Naive B cell (primary cell): ENCODE data around the gene PDLIM5. TPM values are rescaled to one million over a fixed set of nuclear protein-coding genes. Genes with fewer than 3 reads are reported as not detected.
A peak's percentile ranks its signal among the peaks of the same experiment; 100 is the strongest.
"Not testable (repeated sequence)": the region's sequence is repeated elsewhere in the genome, so short reads cannot be mapped to it uniquely, and the experiment has no call there.

Experiments used
- ATAC-seq, 2 donors: fragments of 150-1000 bp; cut with Tn5 transposase; 2 replicates each; pipeline ENCODE4 v1.10.0; 2021; ENCODE audit warnings: low read depth in 2 of 2, mild to moderate bottlenecking in 2 of 2, moderate library complexity in 2 of 2
- DNase-seq: peaks from one replicate; pipeline ENCODE4 v3.0.0; 2022
- H3K27ac Mint-ChIP-seq, 6 donors: one replicate each; pipeline ENCODE4 v1.8.0; 2020 to 2022; ENCODE audit warnings: mild to moderate bottlenecking in 6 of 6, mixed read lengths in 6 of 6, moderate library complexity in 5 of 6, inconsistent platforms in 2 of 6
- H3K27me3 Mint-ChIP-seq, 3 donors: one replicate each; pipeline ENCODE4 v1.8.0; 2021 to 2022; ENCODE audit warnings: mixed read lengths in 3 of 3, mild to moderate bottlenecking in 1 of 3
- H3K36me3 Mint-ChIP-seq, 2 donors: one replicate each; pipeline ENCODE4 v1.8.0; 2020 to 2022; ENCODE audit warnings: mixed read lengths in 2 of 2, inconsistent platforms in 1 of 2, mild to moderate bottlenecking in 1 of 2
- H3K4me1 Mint-ChIP-seq, 3 donors: one replicate each; pipeline ENCODE4 v1.8.0; 2020 to 2022; ENCODE audit warnings: mixed read lengths in 3 of 3, inconsistent platforms in 1 of 3, mild to moderate bottlenecking in 1 of 3, moderate library complexity in 1 of 3
- H3K4me3 Mint-ChIP-seq, 8 donors: one replicate each; pipeline ENCODE4 v1.8.0; 2020 to 2022; ENCODE audit warnings: mild to moderate bottlenecking in 8 of 8, mixed read lengths in 8 of 8, moderate library complexity in 8 of 8, inconsistent platforms in 2 of 8
- H3K9me3 Mint-ChIP-seq, 7 donors: one replicate each; pipeline ENCODE4 v1.8.0; 2020 to 2022; ENCODE audit warnings: mixed read lengths in 7 of 7, mild to moderate bottlenecking in 5 of 7, inconsistent platforms in 2 of 7, moderate library complexity in 1 of 7
- polyA plus RNA-seq, 6 donors: library from polyadenylated mRNA; unstranded; fragments of 300-500 nt; fragmentation: Illumina TruSeq; gene quantifications; one replicate each; pipeline ENCODE4 v1.2.3, GENCODE V29; 2021; ENCODE audit warnings: low read depth in 6 of 6

PDLIM5 gene
- polyA plus RNA-seq, 6 donors from 2014 or later, result 33.4 to 47.3 (median 41.1) TPM

DNA sequence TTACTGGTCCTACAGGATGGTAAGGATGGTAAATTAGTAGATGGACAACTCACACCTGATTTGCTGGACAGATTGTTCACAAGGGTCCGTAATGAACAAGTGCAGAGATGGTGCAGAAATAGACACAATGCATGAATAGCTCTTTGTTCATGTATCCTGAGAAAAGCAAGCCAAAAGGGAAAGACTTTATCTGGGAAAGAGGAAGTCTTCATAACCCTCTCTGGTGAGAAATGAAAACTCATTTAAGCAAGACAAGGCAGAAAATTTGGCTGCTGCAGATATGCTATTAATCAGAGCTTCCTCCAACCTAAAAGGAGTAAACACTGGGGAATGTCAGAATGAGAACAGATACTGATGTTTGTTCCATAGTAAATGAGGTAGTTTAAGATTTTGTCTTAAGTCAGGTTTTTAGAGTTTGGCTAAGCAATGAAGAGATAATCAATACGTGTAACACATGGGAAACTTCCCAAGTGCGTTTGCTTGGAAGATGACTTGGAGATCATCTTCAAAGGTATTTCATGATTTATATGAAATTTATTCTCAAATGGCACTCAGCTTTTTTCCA is 153.6 kb downstream of the PDLIM5 start:
- Mint-ChIP-seq H3K4me3 (no peak overlapping the region), H3K9me3 (no peaks in the 10 kb centered on the region), H3K27me3 (no peaks in the 10 kb centered on the region), H3K36me3 (no peaks in the 10 kb centered on the region), H3K4me1 (no peaks in the 10 kb centered on the region), H3K27ac (no peak overlapping the region)
- no peak for DNase-seq
- ATAC-seq, result no peak

GRCh38 chr4:94610145-94610544 is 158.4 kb downstream of the PDLIM5 start:
- H3K27me3 Mint-ChIP-seq, result no peaks in the 10 kb centered on the region
- no peaks in the 10 kb centered on the region for H3K9me3 Mint-ChIP-seq
- no peak overlapping the region for H3K4me3 Mint-ChIP-seq
- no peaks in the 10 kb centered on the region for H3K4me1 Mint-ChIP-seq
- ATAC-seq, result no peak
- no peaks in the 10 kb centered on the region for H3K36me3 Mint-ChIP-seq
- no peak overlapping the region for H3K27ac Mint-ChIP-seq
- no peak for DNase-seq

- H3K4me3 Mint-ChIP-seq, result no peak overlapping the region
- no peak for ATAC-seq
- H3K36me3 Mint-ChIP-seq, result peaks cover 0 to 11% of the 10 kb centered on the region in 2 donors
- no peaks in the 10 kb centered on the region for H3K9me3 Mint-ChIP-seq
- no peak for DNase-seq
- no peaks in the 10 kb centered on the region for H3K27me3 Mint-ChIP-seq
- H3K4me1 Mint-ChIP-seq, result no peaks in the 10 kb centered on the region
- no peak overlapping the region for H3K27ac Mint-ChIP-seq
Observed at GRCh38 chr4:94613248-94613647, 161.5 kb downstream of the PDLIM5 start.

DNA sequence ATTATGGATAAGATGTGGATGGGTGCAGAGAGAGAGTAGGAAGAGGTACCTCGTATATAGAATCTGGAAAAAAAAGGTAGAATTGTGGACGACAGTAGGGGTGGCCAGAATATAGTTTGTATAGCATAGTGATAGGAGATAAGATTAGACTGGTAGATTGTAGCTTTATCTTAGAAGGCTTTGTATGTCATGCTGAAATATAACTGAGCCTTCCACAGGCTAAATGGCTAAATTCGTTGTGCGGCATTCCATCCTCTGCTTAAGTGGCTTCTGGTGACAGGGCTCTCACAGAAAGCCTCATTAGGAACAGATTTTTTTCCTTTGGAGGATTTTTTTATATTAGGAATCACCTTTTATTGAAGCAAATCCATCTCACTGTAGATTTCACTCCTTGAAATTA is 163.7 kb downstream of the PDLIM5 start:
- Mint-ChIP-seq H3K27ac (no peak overlapping the region), H3K27me3 (no peaks in the 10 kb centered on the region), H3K4me1 (no peaks in the 10 kb centered on the region), H3K4me3 (no peak overlapping the region), H3K36me3 (peaks cover 0 to 13% of the 10 kb centered on the region in 2 donors), H3K9me3 (no peaks in the 10 kb centered on the region)
- ATAC-seq, result no peak
- DNase-seq, result no peak

DNA sequence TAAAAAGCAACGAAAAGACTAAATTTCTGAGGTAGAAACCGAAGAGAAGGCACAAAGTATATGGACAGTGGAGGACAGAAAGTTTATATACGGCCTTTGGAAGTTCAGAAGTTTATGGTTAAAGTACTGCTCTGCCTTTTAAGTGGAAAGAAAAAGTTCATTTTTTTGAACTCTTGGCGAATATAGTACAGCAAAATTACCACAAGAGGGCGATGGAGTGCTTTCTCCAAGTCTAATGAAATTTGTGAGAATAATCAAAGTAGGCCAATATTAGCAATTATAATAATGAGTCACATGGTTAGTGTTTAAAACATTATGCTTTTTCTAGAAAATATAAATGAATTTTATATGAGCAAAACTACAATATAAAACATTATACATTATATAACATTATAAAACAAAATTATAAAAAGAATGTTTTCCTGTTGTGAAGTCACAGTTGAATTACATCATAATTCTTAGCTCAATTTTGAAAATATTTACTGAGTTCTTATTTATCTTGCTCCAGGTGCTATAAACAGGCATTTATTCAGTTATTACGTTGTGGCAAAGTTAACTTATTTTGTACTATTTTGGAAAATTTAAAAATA is 169.8 kb downstream of the PDLIM5 start:
- peaks cover 0 to 18% of the 10 kb centered on the region in 2 donors for H3K36me3 Mint-ChIP-seq
- H3K27ac Mint-ChIP-seq, result no peak overlapping the region

DNA sequence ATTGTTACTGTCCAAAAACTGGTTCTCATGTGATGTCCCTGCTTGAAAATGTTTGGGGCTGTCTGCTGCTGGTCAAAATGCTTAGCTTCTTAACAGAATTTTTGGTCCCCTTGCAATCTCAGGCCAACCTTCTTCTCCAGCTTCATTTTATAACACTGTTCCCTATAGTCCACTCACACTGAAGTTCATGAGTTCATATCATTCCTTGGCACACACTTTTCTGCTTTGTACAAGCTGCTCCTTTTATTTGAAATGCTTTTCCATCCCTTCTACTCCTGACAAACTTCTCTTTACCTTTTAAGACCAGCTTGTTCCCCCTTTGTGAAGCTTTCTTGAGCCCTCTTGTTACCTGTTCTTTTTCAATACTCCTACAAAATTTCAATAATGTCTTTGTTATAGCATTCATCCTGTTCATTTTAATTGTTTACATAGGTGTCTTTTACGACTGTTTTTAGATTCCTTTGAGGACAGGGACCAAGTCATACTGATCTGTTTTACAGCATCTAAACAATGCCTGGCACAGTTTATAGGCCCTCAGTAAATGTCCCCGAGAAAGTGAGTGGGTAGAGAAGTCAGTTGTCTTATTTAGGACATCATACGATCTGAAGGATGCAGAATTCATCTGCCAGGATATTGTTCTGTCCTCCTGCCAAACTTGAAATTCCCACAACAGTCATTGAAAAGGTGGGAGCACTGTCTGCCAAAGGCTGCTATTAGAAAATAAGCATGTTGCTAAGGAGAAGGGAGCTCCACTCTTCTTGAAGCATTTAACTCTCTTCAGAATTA is 171.6 kb downstream of the PDLIM5 start:
- ATAC-seq (no peak), DNase-seq (no peak)
- H3K27me3 Mint-ChIP-seq, result no peaks in the 10 kb centered on the region
- H3K4me1 Mint-ChIP-seq, result no peaks in the 10 kb centered on the region
- no peaks in the 10 kb centered on the region for H3K9me3 Mint-ChIP-seq
- no peak overlapping the region for H3K4me3 Mint-ChIP-seq
- peaks cover 0 to 6% of the 10 kb centered on the region in 2 donors for H3K36me3 Mint-ChIP-seq
- H3K27ac Mint-ChIP-seq, result peak overlapping the region in 1 of 6 donors; percentile 1

More for the DNA sequence above, 169.8 kb downstream of the PDLIM5 start:
- Mint-ChIP-seq H3K9me3 (no peaks in the 10 kb centered on the region), H3K4me3 (no peak overlapping the region), H3K27me3 (no peaks in the 10 kb centered on the region), H3K4me1 (no peaks in the 10 kb centered on the region)
- DNase-seq (peak; percentile 2), ATAC-seq (no peak)

GRCh38 chr4:94626942-94627341 is 175.2 kb downstream of the PDLIM5 start:
- no peak overlapping the region for H3K27ac Mint-ChIP-seq
- DNase-seq (no peak), ATAC-seq (no peak)
- H3K9me3 Mint-ChIP-seq, result no peaks in the 10 kb centered on the region
- no peaks in the 10 kb centered on the region for H3K27me3 Mint-ChIP-seq
- no peaks in the 10 kb centered on the region for H3K4me1 Mint-ChIP-seq
- peaks cover 0 to 21% of the 10 kb centered on the region in 2 donors for H3K36me3 Mint-ChIP-seq
- no peak overlapping the region for H3K4me3 Mint-ChIP-seq

GRCh38 chr4:94629058-94629457 is 177.3 kb downstream of the PDLIM5 start:
- H3K4me1 Mint-ChIP-seq, ATAC-seq, DNase-seq, H3K27me3 Mint-ChIP-seq, H3K4me3 Mint-ChIP-seq, H3K9me3 Mint-ChIP-seq: not testable (repeated sequence)
- Mint-ChIP-seq H3K27ac (peak overlapping the region in 3 of 6 donors; percentile 5 to 80 (median 76)), H3K36me3 (peaks cover 7 to 21% of the 10 kb centered on the region in 2 donors)

DNA sequence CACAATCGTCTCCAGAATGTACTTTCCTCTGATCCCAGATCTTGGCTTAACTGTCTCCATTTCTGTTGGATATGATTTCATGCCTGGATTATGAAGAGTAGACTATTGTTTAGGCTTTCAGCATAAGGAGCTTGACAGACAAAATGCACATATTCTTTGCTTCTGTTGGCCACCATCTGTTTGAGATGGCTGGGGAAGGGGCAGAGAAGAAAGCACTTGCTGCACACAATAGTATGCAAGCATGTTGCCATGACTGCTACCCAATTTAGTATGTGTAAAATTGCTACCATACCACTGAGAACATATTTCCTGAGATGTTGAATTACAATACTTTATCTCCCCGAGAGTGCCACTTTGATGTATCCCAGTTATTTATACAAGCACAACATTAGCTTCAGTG is 178.1 kb downstream of the PDLIM5 start:
- ATAC-seq, result no peak
- DNase-seq, result no peak
- Mint-ChIP-seq H3K36me3 (peaks cover 7 to 16% of the 10 kb centered on the region in 2 donors), H3K4me3 (no peak overlapping the region), H3K27me3 (no peaks in the 10 kb centered on the region), H3K27ac (no peak overlapping the region), H3K9me3 (no peaks in the 10 kb centered on the region), H3K4me1 (no peaks in the 10 kb centered on the region)

DNA sequence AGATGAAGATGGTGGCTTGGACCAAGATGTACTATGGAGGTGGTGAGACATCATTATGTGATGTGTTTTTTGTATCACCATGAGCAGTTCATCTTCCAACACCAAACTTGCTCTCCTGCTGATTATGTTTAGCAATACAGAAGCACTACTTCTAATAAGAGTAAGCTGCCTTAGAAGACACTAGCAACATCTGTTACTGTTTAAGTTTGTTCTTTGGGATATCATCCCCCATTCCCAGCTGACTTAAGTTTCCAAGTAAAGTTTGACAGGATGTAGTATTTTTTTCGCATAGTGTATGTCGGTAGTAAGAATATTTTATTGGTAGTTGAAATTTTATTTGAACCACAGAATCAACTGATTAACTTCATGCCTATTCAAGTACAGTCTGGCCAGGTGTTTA is 182.5 kb downstream of the PDLIM5 start:
- Mint-ChIP-seq H3K9me3 (no peaks in the 10 kb centered on the region), H3K27ac (no peak overlapping the region), H3K36me3 (peaks cover 7 to 16% of the 10 kb centered on the region in 2 donors), H3K4me1 (no peaks in the 10 kb centered on the region), H3K4me3 (no peak overlapping the region), H3K27me3 (no peaks in the 10 kb centered on the region)
- DNase-seq, result no peak
- no peak for ATAC-seq

DNA sequence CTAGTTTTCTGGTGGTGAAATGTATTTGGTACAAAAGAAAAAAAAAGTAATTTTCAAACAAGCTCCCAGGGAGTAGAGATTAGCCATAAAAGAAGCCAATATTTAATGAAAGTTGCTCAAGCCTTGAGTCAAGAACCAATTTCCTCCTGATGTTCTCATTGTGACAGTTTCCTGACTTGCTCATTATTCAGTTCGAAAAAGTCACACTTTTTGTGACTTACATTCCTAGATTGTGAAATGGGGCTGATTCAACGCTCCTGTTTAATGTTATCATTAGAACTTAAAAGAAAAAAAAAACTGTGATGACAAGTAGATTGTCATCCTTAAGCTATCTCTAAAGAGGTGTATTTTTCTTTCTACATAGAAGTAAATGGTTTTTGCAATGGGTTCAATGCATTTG is 183.4 kb downstream of the PDLIM5 start:
- Mint-ChIP-seq H3K27me3 (no peaks in the 10 kb centered on the region), H3K36me3 (peaks cover 7 to 8% of the 10 kb centered on the region in 2 donors), H3K4me3 (no peak overlapping the region), H3K9me3 (no peaks in the 10 kb centered on the region), H3K27ac (no peak overlapping the region), H3K4me1 (no peaks in the 10 kb centered on the region)
- no peak for DNase-seq
- no peak for ATAC-seq

DNA sequence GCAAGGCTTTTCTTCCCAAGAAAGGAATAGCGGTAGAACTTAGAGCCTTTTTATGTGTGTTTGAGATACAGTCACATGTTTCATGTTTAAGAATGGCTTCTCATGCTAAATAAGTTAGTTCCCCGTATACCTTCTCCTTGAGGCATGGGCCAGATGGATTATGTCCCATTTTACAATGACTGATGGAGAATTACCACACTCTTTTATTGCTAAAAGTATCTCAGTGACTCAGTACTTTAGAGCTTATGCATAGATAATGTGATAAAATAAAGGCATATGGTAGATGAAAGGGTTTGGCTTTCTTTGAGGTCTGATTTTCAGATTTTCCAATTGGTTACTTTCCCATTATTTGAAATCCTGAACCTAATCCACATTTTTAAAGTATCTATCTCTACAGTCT is 184.3 kb downstream of the PDLIM5 start:
- H3K4me3 Mint-ChIP-seq, result no peak overlapping the region
- no peaks in the 10 kb centered on the region for H3K27me3 Mint-ChIP-seq
- peak overlapping the region in 1 of 6 donors; percentile 64 for H3K27ac Mint-ChIP-seq
- no peaks in the 10 kb centered on the region for H3K9me3 Mint-ChIP-seq
- H3K4me1 Mint-ChIP-seq, result no peaks in the 10 kb centered on the region
- no peak for DNase-seq
- H3K36me3 Mint-ChIP-seq, result peaks cover 7 to 8% of the 10 kb centered on the region in 2 donors
- no peak for ATAC-seq

GRCh38 chr4:94639298-94639697 is 187.6 kb downstream of the PDLIM5 start:
- DNase-seq (no peak), ATAC-seq (no peak)
- Mint-ChIP-seq H3K36me3 (peaks cover 0 to 1% of the 10 kb centered on the region in 2 donors), H3K27ac (peak overlapping the region in 1 of 6 donors; percentile 13), H3K4me1 (no peaks in the 10 kb centered on the region), H3K27me3 (no peaks in the 10 kb centered on the region), H3K9me3 (no peaks in the 10 kb centered on the region), H3K4me3 (no peak overlapping the region)

- no peak for DNase-seq
- H3K27me3 Mint-ChIP-seq, result no peaks in the 10 kb centered on the region
- H3K27ac Mint-ChIP-seq, result no peak overlapping the region
- ATAC-seq, result no peak
- H3K4me3 Mint-ChIP-seq, result no peak overlapping the region
- peaks cover 0 to 8% of the 10 kb centered on the region in 2 donors for H3K36me3 Mint-ChIP-seq
- no peaks in the 10 kb centered on the region for H3K4me1 Mint-ChIP-seq
- H3K9me3 Mint-ChIP-seq, result no peaks in the 10 kb centered on the region
Observed at GRCh38 chr4:94640151-94640550, 188.4 kb downstream of the PDLIM5 start.
